Spleen (tissue), 11 donors: Measurements from ENCODE around the gene GARIN5B. TPM values are rescaled to one million over a fixed set of nuclear protein-coding genes. Genes with fewer than 3 reads are reported as not detected.

Source experiments
- DNase-seq: peaks from one replicate; pipeline ENCODE4 v3.0.0-alpha.2; 2020
- H3K27ac ChIP-seq, 8 donors: fragments of 200-600 bp; sonication (generic) in 7 of 8; 1 replicate in 4 of 8; 2 replicates in 4 of 8; pipeline versions ENCODE4 v1.5.0 to v1.8.0; 2016 to 2021; ENCODE audit warnings: inconsistent platforms in 4 of 8, mild to moderate bottlenecking in 4 of 8, moderate library complexity in 1 of 8
- H3K27me3 ChIP-seq, 7 donors: fragments of 200-600 bp; sonication (generic) in 6 of 7; replicated peaks in 1 of 7; 1 replicate in 4 of 7; 2 replicates in 3 of 7; pipeline versions ENCODE4 v1.5.0 to v1.8.0; 2016 to 2021; ENCODE audit warnings: inconsistent platforms in 3 of 7, mild to moderate bottlenecking in 1 of 7
- H3K36me3 ChIP-seq, 6 donors: fragments of 200-600 bp; sonication (generic) in 5 of 6; 1 replicate in 4 of 6; 2 replicates in 2 of 6; pipeline versions ENCODE4 v1.5.0 to v1.8.0; 2016 to 2021; ENCODE audit warnings: inconsistent platforms in 2 of 6
- H3K4me1 ChIP-seq, 6 donors: fragments of 200-600 bp; sonication (generic) in 5 of 6; 1 replicate in 3 of 6; 2 replicates in 3 of 6; pipeline versions ENCODE4 v1.5.0 to v1.8.0; 2016 to 2021; ENCODE audit warnings: inconsistent platforms in 3 of 6
- H3K4me3 ChIP-seq, 8 donors: fragments of 200-600 bp; sonication (generic) in 7 of 8; 1 replicate in 4 of 8; 2 replicates in 4 of 8; pipeline versions ENCODE4 v1.5.0 to v1.8.0; 2016 to 2021; ENCODE audit warnings: inconsistent platforms in 4 of 8, mild to moderate bottlenecking in 4 of 8, moderate library complexity in 2 of 8
- H3K9me3 ChIP-seq, 8 donors: fragments of 200-600 bp; sonication (generic) in 7 of 8; 1 replicate in 4 of 8; 2 replicates in 4 of 8; pipeline versions ENCODE4 v1.5.0 to v1.8.0; 2016 to 2021; ENCODE audit warnings: inconsistent platforms in 4 of 8
- CTCF ChIP-seq, 11 experiments: fragments of 200-600 bp in 7 of 11; fragments of 450-650 bp in 4 of 11; sonication (generic) in 4 of 11; IDR thresholded peaks in 8 of 11; conservative IDR thresholded peaks in 3 of 11; 1 replicate in 7 of 11; 2 replicates in 4 of 11; pipeline versions ENCODE4 v1.4.0 to v1.8.0; 2016 to 2021; ENCODE audit warnings: antibody characterized with exemption in 11 of 11, inconsistent platforms in 4 of 11, mild to moderate bottlenecking in 1 of 11
- POLR2A ChIP-seq, 3 donors: fragments of 450-650 bp; IDR thresholded peaks; one replicate each; pipeline ENCODE4 v1.5.1; 2017; ENCODE audit warnings: antibody characterized with exemption in 3 of 3, mild to moderate bottlenecking in 1 of 3
- POLR2AphosphoS5 ChIP-seq, 3 donors: sonication (generic); formaldehyde crosslinking; IDR thresholded peaks; one replicate each; pipeline ENCODE4 v1.5.1; 2017; ENCODE audit warnings: antibody characterized with exemption in 3 of 3
- WGBS, 5 donors: extraction: QIAGEN DNeasy Blood & Tissue Kit in 3 of 5; methylation state at CpG; one replicate each; pipeline versions ENCODE4 v1.1.5 to v1.1.7; 2013 to 2018; 5-methylcytosine and 5-hydroxymethylcytosine counted together
- intact Hi-C: fragments of 100-400 bp; cut with DNase I; formaldehyde crosslinking; loops from one replicate; pipeline ENCODE4 v1.15.0; 2023; ENCODE audit warnings: low total_unique reads
- polyA plus RNA-seq, 3 donors: library from polyadenylated mRNA; stranded (reverse); fragments of 200-250 nt; gene quantifications; one replicate each; pipeline ENCODE4 v1.2.1, GENCODE V29; 2013
- total RNA-seq, 7 donors: library from RNA; depleted of rRNA in 3 of 7; stranded (reverse); fragments of >200 nt in 3 of 7; fragmentation: NEBNext Ultra II Directional in 4 of 7; extraction: Animal tissue kit (Norgen Biotek cat#: 25700) in 4 of 7; gene quantifications; one replicate each; pipeline versions ENCODE4 v1.1.0 to v1.2.1, GENCODE V29; 2016 to 2021
- donor health status: healthy with polysubstance abuse.
- donor health status: DM: no; HTN: no; CAD: no; lungs with moderate emphysema.
- donor health status: DM: no; HTN: no; CAD: no.
- donor health status: Bipolar disorder and iron deficiency.
- donor health status: healthy.
- donor health status: DM: no; HTN: no; CAD: no.
- donor health status: DM: yes; HTN: yes; CAD: no.

Gene GARIN5B
- total and polyA plus RNA-seq, 10 donors, result not detected

DNA sequence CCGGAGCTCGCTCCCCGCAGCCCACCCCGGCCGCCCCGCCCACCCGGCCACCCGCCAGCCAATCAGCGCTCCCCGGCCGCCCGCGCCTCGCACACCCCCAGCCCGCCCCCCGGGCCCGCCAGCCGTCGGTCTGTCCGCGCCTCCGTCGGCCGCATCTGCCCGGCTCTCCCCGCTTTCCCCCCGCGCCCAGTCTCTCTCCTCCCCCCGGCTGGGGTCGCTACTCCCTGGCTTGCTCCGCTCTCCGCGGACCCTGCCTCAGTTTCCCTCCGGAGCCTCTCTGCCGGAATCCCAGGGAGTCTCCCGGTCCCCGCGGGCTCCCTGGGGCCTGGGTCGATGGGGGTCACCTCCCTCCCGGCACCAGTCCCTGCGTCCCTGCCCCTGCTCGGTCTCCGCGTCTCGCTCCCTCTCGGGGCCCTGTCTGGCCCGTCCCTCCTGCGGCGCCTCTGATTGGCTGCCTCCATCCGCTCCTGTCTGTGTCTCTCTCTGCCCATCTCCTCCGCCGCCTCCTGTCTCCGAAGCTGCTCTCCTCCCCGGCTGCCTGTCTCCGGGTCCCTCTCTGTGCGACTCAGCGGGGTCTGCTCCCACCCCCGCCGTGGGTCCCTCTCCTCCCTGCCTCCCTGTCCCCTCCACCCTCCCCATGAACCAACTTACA, 6.7 kb upstream of the GARIN5B start:
- H3K9me3 ChIP-seq, result no peaks in the 10 kb centered on the region
- H3K27me3 ChIP-seq, result peaks cover 5 to 91% (median 59%) of the 10 kb centered on the region in 7 donors
- no peaks in the 10 kb centered on the region for H3K36me3 ChIP-seq
- peaks cover 0 to 30% (median 17%) of the 10 kb centered on the region in 6 donors for H3K4me1 ChIP-seq
- no peak for DNase-seq
- H3K4me3 ChIP-seq, result peak overlapping the region in 5 of 8 donors; percentile 10 to 61 (median 23)
- intact Hi-C loops, result no loop called here
- 0 to 5% (median 1%) methylated on average over 23 to 58 of the region's 59 CpGs for WGBS, 5 donors
- TF ChIP-seq CTCF (IDR thresholded peaks at IDR 0.05 in 8 of 11, conservative IDR thresholded peaks at IDR 0.05 in 3 of 11) (no peak), POLR2A (IDR thresholded peaks at IDR 0.05) (no peak), POLR2AphosphoS5 (IDR thresholded peaks at IDR 0.05) (no peak)
- no peak overlapping the region for H3K27ac ChIP-seq

- WGBS, 5 donors, result 13 to 27% (median 20%) methylated on average over 18 to 54 of the region's 54 CpGs
- Histone ChIP-seq H3K27me3 (peaks cover 5 to 84% (median 55%) of the 10 kb centered on the region in 7 donors), H3K4me3 (peak overlapping the region in 6 of 8 donors; percentile 9 to 61 (median 16)), H3K36me3 (no peaks in the 10 kb centered on the region), H3K4me1 (peaks cover 0 to 23% (median 15%) of the 10 kb centered on the region in 6 donors), H3K27ac (no peak overlapping the region), H3K9me3 (no peaks in the 10 kb centered on the region)
- DNase-seq, result no peak
- no peak for TF ChIP-seq POLR2AphosphoS5 (IDR thresholded peaks at IDR 0.05)
- no peak for TF ChIP-seq POLR2A (IDR thresholded peaks at IDR 0.05)
- TF ChIP-seq CTCF (IDR thresholded peaks at IDR 0.05 in 8 of 11, conservative IDR thresholded peaks at IDR 0.05 in 3 of 11), result no peak
- intact Hi-C loops, result no loop called here
Observed at GRCh38 chr19:55368701-55369563, 5.9 kb upstream of the GARIN5B start.

- H3K4me1 ChIP-seq, result peaks cover 0 to 21% (median 15%) of the 10 kb centered on the region in 6 donors
- no peak for DNase-seq
- H3K9me3 ChIP-seq, result no peaks in the 10 kb centered on the region
- peaks cover 5 to 76% (median 50%) of the 10 kb centered on the region in 7 donors for H3K27me3 ChIP-seq
- H3K4me3 ChIP-seq, result no peak overlapping the region
- intact Hi-C loops, result no loop called here
- TF ChIP-seq CTCF (IDR thresholded peaks at IDR 0.05 in 8 of 11, conservative IDR thresholded peaks at IDR 0.05 in 3 of 11), result no peak
- H3K36me3 ChIP-seq, result no peaks in the 10 kb centered on the region
- no peak overlapping the region for H3K27ac ChIP-seq
- 87 to 96% (median 91%) methylated on average over 8 to 16 of the region's 16 CpGs for WGBS, 5 donors
Observed at GRCh38 chr19:55368106-55368505, 5.0 kb upstream of the GARIN5B start.

- no peaks in the 10 kb centered on the region for H3K36me3 ChIP-seq
- no peak overlapping the region for H3K27ac ChIP-seq
- no peak for DNase-seq
- no peaks in the 10 kb centered on the region for H3K9me3 ChIP-seq
- TF ChIP-seq POLR2A (IDR thresholded peaks at IDR 0.05), result no peak
- TF ChIP-seq POLR2AphosphoS5 (IDR thresholded peaks at IDR 0.05), result no peak
- no peak for TF ChIP-seq CTCF (IDR thresholded peaks at IDR 0.05 in 8 of 11, conservative IDR thresholded peaks at IDR 0.05 in 3 of 11)
- H3K4me1 ChIP-seq, result peaks cover 0 to 21% (median 15%) of the 10 kb centered on the region in 6 donors
- WGBS, 5 donors, result 63 to 86% (median 73%) methylated on average over 3 of the region's 3 CpGs
- H3K4me3 ChIP-seq, result no peak overlapping the region
- peaks cover 5 to 75% (median 38%) of the 10 kb centered on the region in 7 donors for H3K27me3 ChIP-seq
- intact Hi-C loops, result no loop called here
Observed at GRCh38 chr19:55366790-55367189, 3.7 kb upstream of the GARIN5B start.
